GM12878 (cell line): ENCODE measurements around the gene NOTCH4. TPM values are rescaled to one million over a fixed set of nuclear protein-coding genes. Genes with fewer than 3 reads are reported as not detected.

Experiments used
- ASH2L ChIP-seq: fragments of 300-600, 200-600 bp; sonication (generic); IDR thresholded peaks from 2 replicates; pipeline ENCODE4 v1.6.1; 2017; ENCODE audit warnings: low read depth, mild to moderate bottlenecking, borderline replicate concordance
- ATF2 ChIP-seq: IDR thresholded peaks from 2 replicates; pipeline ENCODE4 v1.6.1; 2012; ENCODE audit warnings: low read length, inconsistent platforms
- BCLAF1 ChIP-seq: fragments of 450-650 bp; IDR thresholded peaks from 2 replicates; pipeline ENCODE4 v1.6.1; 2017; ENCODE audit warnings: antibody characterized with exemption, mild to moderate bottlenecking, moderate library complexity
- CBX3 ChIP-seq: fragments of 200-600 bp; sonication (generic); IDR thresholded peaks from 2 replicates; pipeline ENCODE4 v1.6.1; 2016; ENCODE audit warnings: low read depth, borderline replicate concordance
- CHD1 ChIP-seq: IDR thresholded peaks from 2 replicates; pipeline ENCODE4 v1.6.1; 2012; ENCODE audit warnings: low read depth, low read length, improper control_type of control experiment
- CREB1 ChIP-seq: IDR thresholded peaks from 2 replicates; pipeline ENCODE4 v1.6.1; 2012; ENCODE audit warnings: low read depth, mild to moderate bottlenecking, inconsistent platforms
- MXI1 ChIP-seq: fragments of 150-350 bp; IDR thresholded peaks from 2 replicates; pipeline ENCODE4 v1.6.1; 2011; ENCODE audit warnings: low read depth, mild to moderate bottlenecking, inconsistent platforms, low read length, improper control_type of control experiment
- MYC ChIP-seq: IDR thresholded peaks from 2 replicates; pipeline ENCODE4 v1.6.1; 2011; ENCODE audit warnings: mild to moderate bottlenecking, low read length, moderate library complexity, inconsistent platforms; ENCODE audit not compliant: insufficient read depth, insufficient replicate concordance, insufficient read length, severe bottlenecking
- NFIC ChIP-seq: IDR thresholded peaks from 2 replicates; pipeline ENCODE4 v1.6.1; 2012; ENCODE audit warnings: low read depth, mild to moderate bottlenecking, inconsistent platforms, low read length, moderate library complexity
- NRF1 ChIP-seq: conservative IDR thresholded peaks from 2 replicates; pipeline ENCODE4 v1.6.1; 2011; ENCODE audit warnings: mild to moderate bottlenecking, low read depth, low read length, improper control_type of control experiment
- PAX5 ChIP-seq: IDR thresholded peaks from 2 replicates; pipeline ENCODE4 v1.6.1; 2011; ENCODE audit warnings: low read depth, low read length, borderline replicate concordance
- PML ChIP-seq: IDR thresholded peaks from 2 replicates; pipeline ENCODE4 v1.6.1; 2012; ENCODE audit warnings: low read length, inconsistent platforms
- POLR2AphosphoS5 ChIP-seq: IDR thresholded peaks from 2 replicates; pipeline ENCODE4 v1.6.1; 2011; ENCODE audit warnings: mild to moderate bottlenecking, low read length, inconsistent platforms
- RELB ChIP-seq: fragments of 450-650 bp; IDR thresholded peaks from 2 replicates; pipeline ENCODE4 v1.6.1; 2017; ENCODE audit warnings: low read depth, mild to moderate bottlenecking, moderate library complexity
- SMAD1 ChIP-seq: fragments of 450-650 bp; IDR thresholded peaks from 2 replicates; pipeline ENCODE4 v1.6.1; 2018; ENCODE audit warnings: mild to moderate bottlenecking, low read depth; ENCODE audit not compliant: partially characterized antibody
- SMAD5 ChIP-seq: IDR thresholded peaks from 2 replicates; pipeline ENCODE4 v1.6.1; 2016; ENCODE audit warnings: antibody characterized with exemption, low read depth
- SP1 ChIP-seq: IDR thresholded peaks from one replicate; pipeline ENCODE4 v1.6.1; 2011; ENCODE audit warnings: low read depth, low read length
- SPI1 ChIP-seq: IDR thresholded peaks from 2 replicates; pipeline ENCODE4 v1.6.1; 2011; ENCODE audit warnings: low read depth, mild to moderate bottlenecking, low read length, moderate library complexity, borderline replicate concordance; ENCODE audit not compliant: insufficient read depth
- STAT3 ChIP-seq: IDR thresholded peaks from 2 replicates; pipeline ENCODE4 v1.6.1; 2011; ENCODE audit warnings: low read depth, low read length, improper control_type of control experiment
- TBL1XR1 ChIP-seq: IDR thresholded peaks from 2 replicates; pipeline ENCODE4 v1.6.1; 2012; ENCODE audit warnings: low read depth, low read length, improper control_type of control experiment
- TCF3 ChIP-seq: IDR thresholded peaks from 2 replicates; pipeline ENCODE4 v1.6.1; 2012; ENCODE audit warnings: low read depth, mild to moderate bottlenecking, low read length, borderline replicate concordance; ENCODE audit not compliant: insufficient read depth
- USF2 ChIP-seq: IDR thresholded peaks from 2 replicates; pipeline ENCODE4 v1.6.1; 2011; ENCODE audit warnings: low read depth, low read length, improper control_type of control experiment, borderline replicate concordance
- WRNIP1 ChIP-seq: IDR thresholded peaks from 2 replicates; pipeline ENCODE4 v1.6.1; 2011; ENCODE audit warnings: low read depth, low read length, improper control_type of control experiment, borderline replicate concordance
- ZBED1 ChIP-seq: IDR thresholded peaks from 2 replicates; pipeline ENCODE4 v1.6.1; 2016; ENCODE audit warnings: borderline replicate concordance
- polyA plus RNA-seq, 11 experiments: library from polyadenylated mRNA; depleted of rRNA in 4 of 11; unstranded in 6 of 11; stranded (reverse) in 5 of 11; fragments of >200 nt; fragmentation: Nextera tagmentation in 4 of 11; fragmentation: Illumina TruSeq in 1 of 11; extraction: Ambion mirVana in 4 of 11; extraction: Trizol in 1 of 11; gene quantifications; 1 replicate in 1 of 11; 2 replicates in 10 of 11; pipeline versions ENCODE4 v1.2.1 to v1.2.3, GENCODE V29; 2011 to 2016; ENCODE audit warnings: inconsistent platforms in 2 of 11, missing spikeins in 2 of 11, low read depth in 1 of 11
- total RNA-seq, 4 experiments: library from RNA; depleted of rRNA in 3 of 4; stranded (reverse); fragments of >200 nt in 3 of 4; fragmentation: Illumina TruSeq in 1 of 4; extraction: Trizol in 1 of 4; gene quantifications; 2 replicates each; pipeline versions ENCODE4 v1.2.1 to v1.2.3, GENCODE V29; 2013 to 2021

Gene NOTCH4
- total and polyA plus RNA-seq, 10 of the 15 experiments (the other 5 are each of a cell fraction or from before 2014, with no cell fraction given), result 0.66 to 3.3 (median 1.4) TPM

- TF ChIP-seq USF2, result no peak
- TF ChIP-seq SPI1, result no peak; the same call in 1 of the 2 replicates
- TF ChIP-seq CHD1, result no peak
- TF ChIP-seq CREB1, result peak; percentile 69
- TF ChIP-seq ASH2L, result no peak
- TF ChIP-seq ATF2, result no peak
- no peak for TF ChIP-seq TCF3
- peak; percentile 91 for TF ChIP-seq SP1
- TF ChIP-seq MXI1, result no peak
- TF ChIP-seq PAX5, result no peak
- TF ChIP-seq ZBED1, result 0 out of 2 replicates have a peak, but pooled peaks have one; percentile 41
- TF ChIP-seq RELB, result no peak
- TF ChIP-seq NFIC, result no peak
- TF ChIP-seq SMAD5, result no peak; the same call in 1 of the 2 replicates
- no peak for TF ChIP-seq STAT3
- TF ChIP-seq BCLAF1, result no peak
- TF ChIP-seq NRF1, result no peak
- TF ChIP-seq WRNIP1, result no peak
- no peak for TF ChIP-seq TBL1XR1
- TF ChIP-seq SMAD1, result peak; percentile 25
- no peak for TF ChIP-seq PML
- peak; percentile 68; the same call in 1 of the 2 replicates for TF ChIP-seq POLR2AphosphoS5
- no peak for TF ChIP-seq CBX3
- no peak for TF ChIP-seq MYC
Observed at GRCh38 chr6:32175711-32176475, 48.0 kb downstream of the NOTCH4 start, which contains the start of gene AGPAT1 (continued).
